H1 (cell line): ENCODE results near the gene SLC1A5. TPM values are rescaled to one million over a fixed set of nuclear protein-coding genes. Genes with fewer than 3 reads are reported as not detected.
"Not testable (repeated sequence)": the region's sequence is repeated elsewhere in the genome, so short reads cannot be mapped to it uniquely, and the experiment has no call there.

Experiments
- CTCF ChIA-PET: fragments of 300-600 bp; sonication (Branson Sonifier 250); formaldehyde crosslinking; loops from one replicate; lab custom pipeline; 2021; ENCODE audit not compliant: partially characterized antibody; lab: Charles Lee
- POLR2A ChIA-PET: fragments of 300-600 bp; sonication (Branson Sonifier 250); formaldehyde crosslinking; loops from one replicate; lab custom pipeline; 2021; ENCODE audit warnings: inconsistent platforms; ENCODE audit not compliant: partially characterized antibody; lab: Charles Lee
- DNase-seq, 2 experiments: peaks; one replicate each; pipeline versions ENCODE4 v3.0.0 to v3.0.0-alpha.2; 2010 to 2022; ENCODE audit warnings: low spot score in 2 of 2, low read depth in 1 of 2, mixed read lengths in 1 of 2
- FAIRE-seq: peaks from 2 replicates; lab custom pipeline; 2011; peaks lifted over from hg19 to GRCh38; lab: Jason Lieb, UNC
- H2AFZ ChIP-seq: 2 replicates; pipeline ENCODE4 v1.8.1; 2012; ENCODE audit warnings: low read length, inconsistent platforms
- H2AK5ac ChIP-seq: 2 replicates; pipeline ENCODE4 v1.6.1; 2013; ENCODE audit warnings: low read depth, low read length
- H2BK120ac ChIP-seq: replicated peaks from 2 replicates; pipeline ENCODE3; 2013; ENCODE audit warnings: low read depth, low read length, inconsistent platforms
- H2BK12ac ChIP-seq: 2 replicates; pipeline ENCODE4 v1.6.1; 2013; ENCODE audit warnings: low read depth, low read length
- H2BK15ac ChIP-seq: 2 replicates; pipeline ENCODE4 v1.6.1; 2013; ENCODE audit warnings: low read length
- H2BK20ac ChIP-seq: 2 replicates; pipeline ENCODE4 v1.6.1; 2013; ENCODE audit warnings: low read length
- H2BK5ac ChIP-seq: 2 replicates; pipeline ENCODE4 v1.6.1; 2013; ENCODE audit warnings: low read depth, low read length
- H3K14ac ChIP-seq: 2 replicates; pipeline ENCODE4 v1.6.1; 2013; ENCODE audit warnings: inconsistent platforms; ENCODE audit not compliant: insufficient read length
- H3K18ac ChIP-seq: 2 replicates; pipeline ENCODE4 v1.6.1; 2013; ENCODE audit warnings: low read length; ENCODE audit errors: extremely low read depth
- H3K23ac ChIP-seq: 2 replicates; pipeline ENCODE4 v1.6.1; 2013; ENCODE audit warnings: inconsistent platforms; ENCODE audit not compliant: insufficient read length
- H3K23me2 ChIP-seq: 2 replicates; pipeline ENCODE4 v1.6.1; 2013; ENCODE audit warnings: low read depth, low read length
- H3K27ac ChIP-seq: 2 replicates; pipeline ENCODE4 v1.6.1; 2011; ENCODE audit warnings: low read depth, low read length, inconsistent platforms
- H3K27me3 ChIP-seq, 4 experiments: replicated peaks in 1 of 4; 1 replicate in 1 of 4; 2 replicates in 3 of 4; pipeline versions ENCODE4 v1.6.1 to v1.8.1; 2011 to 2013; ENCODE audit warnings: low read length in 3 of 4, mild to moderate bottlenecking in 3 of 4, inconsistent platforms in 2 of 4, mixed read lengths in 2 of 4, moderate library complexity in 1 of 4; ENCODE audit not compliant: control insufficient read depth in 3 of 4, insufficient read depth in 3 of 4; ENCODE audit errors: extremely low read depth in 1 of 4
- H3K36me3 ChIP-seq, 4 experiments: 2 replicates each; pipeline versions ENCODE4 v1.6.1 to v1.8.1; 2011 to 2013; ENCODE audit warnings: mild to moderate bottlenecking in 4 of 4, low read length in 3 of 4, moderate library complexity in 2 of 4, control low read depth in 1 of 4, inconsistent platforms in 1 of 4; ENCODE audit not compliant: insufficient read depth in 4 of 4, control insufficient read depth in 2 of 4
- H3K4ac ChIP-seq: replicated peaks from 2 replicates; pipeline ENCODE3; 2013; ENCODE audit warnings: low read length, low read depth, mixed read lengths, inconsistent platforms; ENCODE audit not compliant: insufficient read length
- H3K4me1 ChIP-seq, 4 experiments: replicated peaks in 1 of 4; 1 replicate in 1 of 4; 2 replicates in 3 of 4; pipeline versions ENCODE4 v1.6.1 to v1.8.1; 2011 to 2013; ENCODE audit warnings: low read length in 3 of 4, inconsistent platforms in 2 of 4, mixed read lengths in 1 of 4; ENCODE audit not compliant: insufficient read depth in 4 of 4, control insufficient read depth in 3 of 4
- H3K4me2 ChIP-seq, 2 experiments: 2 replicates each; pipeline versions ENCODE4 v1.6.1 to v1.8.1; 2011 to 2013; ENCODE audit warnings: low read depth in 2 of 2, low read length in 2 of 2, control low read depth in 1 of 2, inconsistent platforms in 1 of 2, mild to moderate bottlenecking in 1 of 2; ENCODE audit not compliant: insufficient read depth in 1 of 2
- H3K4me3 ChIP-seq, 4 experiments: fragments of 200-600, 300-600 bp in 1 of 4; sonication (generic), shearing (Covaris generic), sonication (Bioruptor Twin) in 1 of 4; 2 replicates each; pipeline versions ENCODE4 v1.5.1 to v1.8.1; 2011 to 2016; ENCODE audit warnings: low read length in 4 of 4, low read depth in 3 of 4, control low read depth in 2 of 4, inconsistent platforms in 2 of 4, mild to moderate bottlenecking in 2 of 4, mixed read lengths in 1 of 4, moderate library complexity in 1 of 4; ENCODE audit not compliant: insufficient read depth in 2 of 4; ENCODE audit errors: extremely low read depth in 1 of 4
- H3K56ac ChIP-seq: replicated peaks from 2 replicates; pipeline ENCODE3; 2013; ENCODE audit warnings: low read depth, mild to moderate bottlenecking, mixed read lengths, low read length, inconsistent platforms; ENCODE audit not compliant: insufficient read length
- H3K79me1 ChIP-seq: 2 replicates; pipeline ENCODE4 v1.6.1; 2013; ENCODE audit warnings: low read depth, low read length, control low read depth
- H3K79me2 ChIP-seq, 2 experiments: 2 replicates each; pipeline versions ENCODE4 v1.6.1 to v1.8.1; 2012 to 2013; ENCODE audit warnings: low read length in 2 of 2, mild to moderate bottlenecking in 2 of 2, inconsistent platforms in 1 of 2; ENCODE audit not compliant: insufficient read depth in 2 of 2, control insufficient read depth in 1 of 2
- H3K9ac ChIP-seq, 4 experiments: replicated peaks in 1 of 4; 1 replicate in 1 of 4; 2 replicates in 3 of 4; pipeline versions ENCODE4 v1.6.1 to v1.8.1; 2011 to 2013; ENCODE audit warnings: low read depth in 3 of 4, low read length in 3 of 4, control low read depth in 2 of 4, mild to moderate bottlenecking in 2 of 4, moderate library complexity in 2 of 4, inconsistent platforms in 1 of 4; ENCODE audit errors: extremely low read depth in 1 of 4
- H3K9me3 ChIP-seq, 2 experiments: 2 replicates each; pipeline versions ENCODE4 v1.6.1 to v1.8.1; 2012 to 2013; ENCODE audit warnings: mild to moderate bottlenecking in 2 of 2, moderate library complexity in 2 of 2, control low read depth in 1 of 2, inconsistent platforms in 1 of 2, low read depth in 1 of 2, low read length in 1 of 2, mixed read lengths in 1 of 2; ENCODE audit not compliant: insufficient read depth in 2 of 2
- H4K20me1 ChIP-seq, 2 experiments: replicated peaks in 1 of 2; 2 replicates each; pipeline versions ENCODE3 to v1.8.1; 2011 to 2013; ENCODE audit warnings: inconsistent platforms in 2 of 2, low read length in 2 of 2, mild to moderate bottlenecking in 1 of 2; ENCODE audit not compliant: insufficient read depth in 2 of 2, control insufficient read depth in 1 of 2
- H4K5ac ChIP-seq: 2 replicates; pipeline ENCODE4 v1.6.1; 2013; ENCODE audit warnings: low read length, low read depth, mixed read lengths, inconsistent platforms; ENCODE audit not compliant: insufficient read length
- H4K8ac ChIP-seq: 2 replicates; pipeline ENCODE4 v1.8.0; 2013; ENCODE audit warnings: mild to moderate bottlenecking, moderate library complexity, low read length, inconsistent platforms; ENCODE audit not compliant: insufficient read depth; ENCODE audit errors: extremely low read depth
- H4K91ac ChIP-seq: replicated peaks from 2 replicates; pipeline ENCODE3; 2013; ENCODE audit warnings: low read length, mixed read lengths, inconsistent platforms; ENCODE audit not compliant: insufficient read length
- WGBS, 2 experiments: shearing (Covaris generic) in 1 of 2; methylation state at CpG; one replicate each; pipeline versions ENCODE4 v1.1.6 to v1.1.7; 2013 to 2015; ENCODE audit warnings: low lambda C conversion rate in 2 of 2, mixed read lengths in 2 of 2, inconsistent platforms in 1 of 2, low coverage in 1 of 2, missing lambda C conversion rate in 1 of 2; ENCODE audit not compliant: insufficient replicate concordance in 2 of 2, insufficient coverage in 1 of 2, insufficient read length in 1 of 2; ENCODE audit errors: extremely low coverage in 1 of 2, missing lambda C conversion rate in 1 of 2; 5-methylcytosine and 5-hydroxymethylcytosine counted together
- polyA plus RNA-seq, 7 experiments: library from polyadenylated mRNA; depleted of rRNA in 3 of 7; stranded (reverse) in 5 of 7; unstranded in 2 of 7; fragments of >200 nt in 5 of 7; fragments of 200-250 nt in 2 of 7; gene quantifications; 1 replicate in 5 of 7; 2 replicates in 1 of 7; 4 replicates in 1 of 7; pipeline versions ENCODE4 v1.2.1 to v1.2.3, GENCODE V29; 2011 to 2013; ENCODE audit warnings: missing spikeins in 2 of 7, mixed read lengths in 2 of 7
- total RNA-seq: library from RNA; stranded (reverse); fragmentation: NEBNext Ultra II Directional; extraction: Animal tissue kit (Norgen Biotek cat#: 25700); gene quantifications from 2 replicates; pipeline ENCODE4 v1.2.1, GENCODE V29; 2021

SLC1A5 gene
- total and polyA plus RNA-seq, 2 of the 8 experiments (the other 6 are each of a cell fraction or from before 2014, with no cell fraction given): 291 to 351 TPM

DNA sequence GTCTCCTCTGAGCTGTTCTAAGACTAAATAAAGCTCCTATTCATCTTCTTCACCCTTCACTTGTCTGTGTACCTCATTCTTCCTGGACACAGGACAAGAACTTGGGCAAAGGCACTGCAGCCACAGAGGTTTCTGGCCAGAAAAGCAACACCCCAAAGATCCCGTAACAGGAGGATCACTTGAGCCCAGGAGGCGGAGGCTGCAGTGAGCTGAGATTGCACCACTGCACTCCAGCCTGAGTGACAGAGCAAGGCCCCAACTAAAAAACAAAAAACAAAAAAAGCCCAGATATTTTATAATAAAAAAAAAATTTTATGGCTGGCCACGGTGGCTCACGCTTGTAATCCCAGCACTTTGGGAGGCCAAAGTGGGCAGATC lies 34.0 kb upstream of the SLC1A5 start:
- 96% methylated on average over 4 of the region's 4 CpGs; no CpG with 5 or more reads in 1 of the 2 experiments for WGBS, 2 experiments
- H3K79me1 ChIP-seq, H2AFZ ChIP-seq: not testable (repeated sequence)

More for the DNA sequence above, 34.0 kb upstream of the SLC1A5 start:
- not testable (repeated sequence) for H3K79me2 ChIP-seq, H2BK15ac ChIP-seq, H3K4ac ChIP-seq, H4K8ac ChIP-seq, H2BK20ac ChIP-seq, H3K18ac ChIP-seq, H2BK12ac ChIP-seq, H3K27me3 ChIP-seq, DNase-seq, H2BK5ac ChIP-seq, H3K4me1 ChIP-seq, FAIRE-seq, H4K91ac ChIP-seq, H3K23me2 ChIP-seq, H3K23ac ChIP-seq, H4K20me1 ChIP-seq, H4K5ac ChIP-seq, H3K27ac ChIP-seq, H3K36me3 ChIP-seq, H3K4me2 ChIP-seq, H2AK5ac ChIP-seq, H3K4me3 ChIP-seq, H3K9me3 ChIP-seq, H3K14ac ChIP-seq, H3K9ac ChIP-seq, H2BK120ac ChIP-seq, H3K56ac ChIP-seq
- ChIA-PET CTCF (interaction anchor here (0.6 to 3.7 kb wide), 8 partner anchors 15 to 69 kb away, joined by 3 to 19 read pairs (median 4); no protein-coding TSS in a partner anchor), POLR2A (interaction anchor here (0.6 to 8.3 kb wide), 5 partner anchors 12 to 355 kb away, joined by 3 to 68 read pairs (median 3); partner anchors contain the start of gene SLC1A5)
